CD14-positive monocyte (primary cell): Measurements from ENCODE around the gene ZCWPW1. TPM values are rescaled to one million over a fixed set of nuclear protein-coding genes. Genes with fewer than 3 reads are reported as not detected.

Experiments
- DNase-seq, 3 donors: peaks; one replicate each; pipeline ENCODE4 v3.0.0-alpha.2; 2011 to 2022
- H2AFZ ChIP-seq: 2 replicates; pipeline ENCODE4 v1.6.0; 2012; ENCODE audit warnings: mild to moderate bottlenecking, low read depth, low read length, inconsistent platforms; ENCODE audit not compliant: insufficient read depth, poor library complexity, severe bottlenecking
- H3K27ac ChIP-seq, 2 donors: 1 replicate in 1 of 2; 2 replicates in 1 of 2; pipeline ENCODE4 v1.5.1; 2012 to 2013; ENCODE audit warnings: low read length in 2 of 2, control low read depth in 1 of 2, inconsistent platforms in 1 of 2, low read depth in 1 of 2, mild to moderate bottlenecking in 1 of 2
- H3K27me3 ChIP-seq, 2 donors: one replicate each; pipeline versions ENCODE4 v1.6.0 to v1.6.1; 2011 to 2013; ENCODE audit warnings: low read length in 2 of 2; ENCODE audit not compliant: control insufficient read depth in 2 of 2, insufficient read depth in 2 of 2
- H3K36me3 ChIP-seq, 2 donors: replicated peaks in 1 of 2; 1 replicate in 1 of 2; 2 replicates in 1 of 2; pipeline versions ENCODE4 v1.5.1 to v1.6.1; 2012 to 2013; ENCODE audit warnings: low read length in 2 of 2, control low read depth in 1 of 2, inconsistent platforms in 1 of 2, mild to moderate bottlenecking in 1 of 2; ENCODE audit not compliant: insufficient read depth in 2 of 2, control insufficient read depth in 1 of 2
- H3K4me1 ChIP-seq, 2 donors: 1 replicate in 1 of 2; 2 replicates in 1 of 2; pipeline versions ENCODE4 v1.5.1 to v1.6.1; 2012 to 2013; ENCODE audit warnings: low read length in 2 of 2, control low read depth in 1 of 2, inconsistent platforms in 1 of 2, mild to moderate bottlenecking in 1 of 2, moderate library complexity in 1 of 2; ENCODE audit not compliant: insufficient read depth in 2 of 2, control insufficient read depth in 1 of 2
- H3K4me2 ChIP-seq: replicated peaks from 2 replicates; pipeline ENCODE3; 2012; ENCODE audit warnings: low read length, moderate library complexity, mild to moderate bottlenecking; ENCODE audit not compliant: poor library complexity, severe bottlenecking; ENCODE audit errors: extremely low read depth
- H3K4me3 ChIP-seq, 3 experiments: fragments of 200-600 bp in 1 of 3; sonication (generic) in 1 of 3; replicated peaks in 1 of 3; 1 replicate in 2 of 3; 2 replicates in 1 of 3; pipeline ENCODE4 v1.5.1; 2011 to 2013; ENCODE audit warnings: low read length in 3 of 3, mild to moderate bottlenecking in 3 of 3, control low read depth in 2 of 3, low read depth in 2 of 3, inconsistent platforms in 1 of 3, moderate library complexity in 1 of 3
- H3K79me2 ChIP-seq: 2 replicates; pipeline ENCODE4 v1.6.0; 2012; ENCODE audit warnings: mild to moderate bottlenecking, control low read depth, inconsistent platforms, low read length, moderate library complexity; ENCODE audit not compliant: insufficient read depth
- H3K9ac ChIP-seq: 2 replicates; pipeline ENCODE4 v1.6.0; 2017; ENCODE audit warnings: low read length, mild to moderate bottlenecking; ENCODE audit not compliant: insufficient read depth, poor library complexity, severe bottlenecking
- H3K9me3 ChIP-seq, 2 donors: replicated peaks in 1 of 2; 1 replicate in 1 of 2; 2 replicates in 1 of 2; pipeline versions ENCODE4 v1.5.1 to v1.6.1; 2012 to 2013; ENCODE audit warnings: low read length in 2 of 2, control low read depth in 1 of 2; ENCODE audit not compliant: control insufficient read depth in 1 of 2, insufficient read depth in 1 of 2
- H4K20me1 ChIP-seq: 2 replicates; pipeline ENCODE4 v1.6.0; 2012; ENCODE audit warnings: mild to moderate bottlenecking, low read length, control low read depth, moderate library complexity; ENCODE audit not compliant: insufficient read depth
- H3K27ac Mint-ChIP-seq, 7 donors: one replicate each; pipeline ENCODE4 v1.8.0; 2020; ENCODE audit warnings: mild to moderate bottlenecking in 7 of 7, mixed read lengths in 7 of 7, moderate library complexity in 6 of 7, inconsistent platforms in 2 of 7
- H3K27me3 Mint-ChIP-seq, 3 donors: one replicate each; pipeline ENCODE4 v1.8.0; 2021 to 2022; ENCODE audit warnings: low read depth in 3 of 3, mild to moderate bottlenecking in 3 of 3, mixed read lengths in 3 of 3, moderate library complexity in 3 of 3, inconsistent platforms in 1 of 3
- H3K36me3 Mint-ChIP-seq, 2 donors: one replicate each; pipeline ENCODE4 v1.8.0; 2020; ENCODE audit warnings: mixed read lengths in 2 of 2, inconsistent platforms in 1 of 2, mild to moderate bottlenecking in 1 of 2
- H3K4me1 Mint-ChIP-seq: one replicate; pipeline ENCODE4 v1.8.0; 2020; ENCODE audit warnings: mild to moderate bottlenecking, mixed read lengths
- H3K4me3 Mint-ChIP-seq, 2 donors: one replicate each; pipeline ENCODE4 v1.8.0; 2020; ENCODE audit warnings: mild to moderate bottlenecking in 2 of 2, mixed read lengths in 2 of 2, moderate library complexity in 1 of 2
- H3K9me3 Mint-ChIP-seq, 7 donors: one replicate each; pipeline ENCODE4 v1.8.0; 2020 to 2022; ENCODE audit warnings: mixed read lengths in 7 of 7, mild to moderate bottlenecking in 6 of 7, moderate library complexity in 6 of 7, inconsistent platforms in 2 of 7
- CTCF ChIP-seq: fragments of 200-600 bp; IDR thresholded peaks from one replicate; pipeline ENCODE4 v1.8.0; 2022; ENCODE audit warnings: antibody characterized with exemption, mild to moderate bottlenecking
- WGBS: methylation state at CpG from one replicate; pipeline ENCODE4 v1.1.5; 2013; ENCODE audit warnings: missing lambda C conversion rate; ENCODE audit not compliant: insufficient coverage; 5-methylcytosine and 5-hydroxymethylcytosine counted together
- intact Hi-C, 2 donors: fragments of 100-400 bp; cut with micrococcal nuclease; formaldehyde crosslinking; loops; one replicate each; pipeline versions ENCODE4 v1.15.0 to v1.15.1; 2023
- polyA plus RNA-seq, 3 donors: library from polyadenylated mRNA; depleted of rRNA in 1 of 3; unstranded in 2 of 3; stranded (reverse) in 1 of 3; fragments of 300-500 nt in 2 of 3; fragments of >200 nt in 1 of 3; fragmentation: Illumina TruSeq in 2 of 3; gene quantifications; 1 replicate in 2 of 3; 2 replicates in 1 of 3; pipeline ENCODE4 v1.2.3, GENCODE V29; 2012 to 2021

Gene ZCWPW1
- polyA plus RNA-seq, 3 donors = 0.60 to 1.9 (median 1.2) TPM

GRCh38 chr7:100380196-100380595 is 48.3 kb downstream of the ZCWPW1 start:
- Mint-ChIP-seq H3K36me3 (peaks cover 43 to 68% of the 10 kb centered on the region in 2 donors), H3K9me3 (no peaks in the 10 kb centered on the region), H3K27ac (peak overlapping the region; percentile 83 to 97 (median 93)), H3K4me3 (peak overlapping the region; percentile 59 to 77), H3K27me3 (peaks cover 0 to 8% (median 2%) of the 10 kb centered on the region in 3 donors), H3K4me1 (peaks cover 83% of the 10 kb centered on the region)
- no peak for TF ChIP-seq CTCF
- Histone ChIP-seq H3K4me3 (peak overlapping the region in 2 of 3 experiments; percentile 18 to 56), H3K9ac (peak overlapping the region; percentile 12), H3K4me2 (peak overlapping the region; percentile 71), H4K20me1 (peaks cover 41% of the 10 kb centered on the region), H2AFZ (no peak overlapping the region), H3K36me3 (peaks cover 5 to 44% of the 10 kb centered on the region in 2 donors), H3K9me3 (no peaks in the 10 kb centered on the region), H3K79me2 (peaks cover 87% of the 10 kb centered on the region), H3K27me3 (no peaks in the 10 kb centered on the region), H3K4me1 (peaks cover 96 to 100% of the 10 kb centered on the region in 2 donors), H3K27ac (peak overlapping the region; percentile 78 to 79)
- no CpG with 5 or more reads among the region's 4 CpGs for WGBS
- DNase-seq = peak; percentile 35 to 72 (median 57)
- intact Hi-C loops = loop anchor here in 1 of 2 donors (2.0 kb wide), 1 partner anchor 15 kb away; no protein-coding TSS in a partner anchor

GRCh38 chr7:100378114-100378755 is 50.3 kb downstream of the ZCWPW1 start:
- WGBS = no CpG with 5 or more reads among the region's 4 CpGs
- DNase-seq = no peak
- Mint-ChIP-seq H3K9me3 (no peaks in the 10 kb centered on the region), H3K27me3 (peaks cover 0 to 6% (median 0%) of the 10 kb centered on the region in 3 donors), H3K4me1 (peaks cover 80% of the 10 kb centered on the region), H3K4me3 (peak overlapping the region; percentile 38 to 53), H3K36me3 (peaks cover 42 to 68% of the 10 kb centered on the region in 2 donors), H3K27ac (peak overlapping the region; percentile 83 to 97 (median 93))
- peaks cover 8 to 42% of the 10 kb centered on the region in 2 donors for H3K36me3 ChIP-seq
- H3K27ac ChIP-seq = peak overlapping the region; percentile 78 to 79
- H4K20me1 ChIP-seq = peaks cover 22% of the 10 kb centered on the region
- H3K9ac ChIP-seq = no peak overlapping the region
- peak overlapping the region; percentile 71 for H3K4me2 ChIP-seq
- TF ChIP-seq CTCF = no peak
- intact Hi-C loops = loop anchor here in 1 of 2 donors (5.0 kb wide), 1 partner anchor 34 kb away; no protein-coding TSS in a partner anchor
- peaks cover 91 to 99% of the 10 kb centered on the region in 2 donors for H3K4me1 ChIP-seq
- H3K9me3 ChIP-seq = no peaks in the 10 kb centered on the region
- H3K27me3 ChIP-seq = no peaks in the 10 kb centered on the region
- peaks cover 88% of the 10 kb centered on the region for H3K79me2 ChIP-seq
- no peak overlapping the region for H2AFZ ChIP-seq
- peak overlapping the region in 1 of 3 experiments; percentile 56 for H3K4me3 ChIP-seq
